Stimulated activated CD8-positive, alpha-beta memory T cell treated with anti-CD3 and anti-CD28 coated beads, Interleukin-15, amount 100 ng/mL, for 1 hour (primary cell): ENCODE data around the gene HUS1.

ENCODE experiments used
- DNase-seq: peaks from one replicate; pipeline ENCODE4 v3.0.0-alpha.2; 2020; ENCODE audit warnings: low read depth

Gene HUS1

DNA sequence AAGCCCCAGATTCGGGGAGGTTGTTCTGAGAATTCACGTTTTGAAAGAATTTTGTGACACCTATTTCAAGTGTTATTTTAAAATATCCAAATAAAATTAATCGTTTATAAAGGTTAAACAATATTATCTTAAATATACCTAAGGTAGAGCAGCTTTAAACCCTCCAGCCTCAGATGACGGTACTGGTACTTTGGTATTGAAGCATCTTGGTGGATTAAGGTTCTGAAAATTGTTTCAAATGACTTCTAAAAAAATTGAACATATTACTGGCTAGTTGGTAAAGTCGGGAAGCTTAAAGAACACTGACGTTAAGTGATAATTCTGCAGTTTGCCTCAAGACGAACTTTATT, 392 bp upstream of the HUS1 start:
- DNase-seq: no peak

DNA sequence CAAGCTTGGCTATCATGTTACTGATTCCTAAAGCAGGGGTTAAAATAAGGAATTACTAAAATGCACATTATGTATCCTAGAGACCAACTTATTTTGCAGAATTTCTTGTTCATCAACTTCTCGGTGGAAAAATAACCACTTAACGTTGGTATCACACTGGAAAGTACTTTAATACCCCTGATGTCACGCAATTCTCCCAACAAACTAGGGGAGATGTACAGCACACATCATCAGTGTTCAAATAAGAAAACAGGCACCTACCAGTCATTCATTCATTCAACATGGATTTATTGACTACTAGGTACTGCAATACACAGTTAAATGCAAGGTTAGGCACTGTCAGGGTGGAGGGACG, 648 bp downstream of the HUS1 start:
- no peak for DNase-seq

DNA sequence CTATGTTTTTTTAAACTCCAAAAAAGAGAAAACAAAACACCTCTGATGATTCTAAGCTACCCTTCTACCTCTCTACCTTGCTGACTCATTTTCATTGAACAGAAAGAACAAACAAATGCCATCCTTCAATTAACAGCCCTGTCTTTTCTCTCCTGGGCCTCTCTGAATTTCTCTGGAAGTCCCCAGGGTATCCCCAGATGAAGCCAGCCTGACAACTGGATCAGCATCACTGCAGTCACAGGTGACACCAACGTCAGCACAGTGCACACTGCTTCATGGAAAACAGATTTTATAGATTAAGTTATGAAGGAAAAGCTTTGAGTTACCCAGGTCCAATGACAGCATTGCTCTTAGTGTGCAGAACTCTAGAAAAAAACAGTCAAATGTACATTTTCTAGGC, 5.7 kb downstream of the HUS1 start:
- DNase-seq: no peak

DNA sequence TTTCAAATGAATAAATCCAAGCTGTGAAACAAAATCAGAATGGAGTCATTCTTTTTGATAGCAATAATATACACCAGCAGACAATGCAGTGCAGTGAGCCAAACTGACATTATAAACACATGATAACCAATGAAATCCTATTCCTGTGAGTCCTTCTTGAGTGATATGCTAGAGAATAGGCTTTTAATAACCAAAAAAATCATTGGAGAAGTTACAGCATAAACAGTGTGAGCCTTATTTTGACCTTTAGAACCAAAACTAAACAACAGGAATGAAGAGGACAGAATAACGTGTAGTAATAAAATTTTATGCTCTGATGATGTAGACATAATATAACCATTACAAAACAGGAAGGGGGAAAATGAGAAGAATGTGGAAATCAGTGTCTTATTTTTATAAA, 8.7 kb downstream of the HUS1 start:
- DNase-seq: no peak

DNA sequence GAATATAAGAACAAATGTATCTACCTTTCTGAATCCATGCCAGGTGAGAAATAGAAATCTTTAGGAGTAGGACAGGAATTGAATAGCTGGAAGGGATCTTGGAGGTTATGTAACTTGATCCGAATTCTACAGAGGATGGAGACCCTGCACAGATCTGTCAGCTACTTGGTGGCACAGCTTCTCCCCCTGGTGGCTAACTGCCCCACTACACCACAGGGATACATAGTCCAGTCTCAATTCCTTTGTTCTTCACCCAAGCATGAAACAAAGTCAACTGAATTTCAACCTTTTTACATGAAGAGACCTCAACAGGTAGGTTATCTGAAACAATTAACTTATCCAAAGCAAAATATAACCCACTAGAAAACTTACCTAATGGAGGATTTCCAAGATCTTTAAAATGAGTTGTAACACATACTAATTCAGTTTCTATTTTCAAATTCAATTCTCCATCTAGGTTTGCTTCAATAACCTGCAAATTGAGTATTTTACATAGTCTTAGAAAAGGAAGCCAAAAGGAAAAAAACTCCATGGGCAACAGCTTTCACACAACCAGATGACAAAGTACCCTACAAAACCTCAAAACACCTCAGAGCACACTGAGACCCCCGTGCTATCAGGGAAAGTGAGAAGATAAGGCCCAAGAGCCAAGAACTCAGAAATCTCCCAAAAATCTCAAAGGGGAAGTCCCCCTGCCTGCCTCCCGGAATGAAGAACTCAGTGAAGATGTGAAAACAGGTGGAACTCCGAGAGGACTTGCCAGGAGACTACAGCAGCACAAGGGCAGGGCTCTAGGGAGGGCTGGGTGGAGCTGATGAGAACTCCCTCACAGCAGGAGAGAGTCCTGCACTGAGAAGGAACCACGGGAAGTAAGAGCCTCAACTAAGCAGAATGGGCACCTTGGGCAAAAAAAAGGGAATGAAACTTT, 10.3 kb downstream of the HUS1 start:
- DNase-seq: peak; percentile 30

DNA sequence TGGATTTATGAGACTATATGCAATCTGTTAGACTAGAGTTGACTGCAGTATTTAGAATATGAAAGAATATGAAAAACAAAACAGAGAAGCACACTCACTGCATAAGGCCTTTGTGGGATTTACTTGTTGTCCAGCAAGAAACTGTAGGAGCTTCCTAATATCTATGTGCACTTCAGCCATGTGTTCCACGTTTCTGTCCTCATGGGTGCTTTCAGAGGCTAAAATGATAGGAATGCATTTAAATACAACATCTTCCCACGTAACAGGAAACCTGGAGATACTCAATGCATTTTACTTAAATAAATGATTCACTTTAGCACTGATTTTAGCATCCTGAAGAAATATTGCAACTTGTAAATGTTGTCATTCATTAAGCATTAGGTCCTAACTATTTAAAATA, 11.7 kb downstream of the HUS1 start:
- DNase-seq: no peak

DNA sequence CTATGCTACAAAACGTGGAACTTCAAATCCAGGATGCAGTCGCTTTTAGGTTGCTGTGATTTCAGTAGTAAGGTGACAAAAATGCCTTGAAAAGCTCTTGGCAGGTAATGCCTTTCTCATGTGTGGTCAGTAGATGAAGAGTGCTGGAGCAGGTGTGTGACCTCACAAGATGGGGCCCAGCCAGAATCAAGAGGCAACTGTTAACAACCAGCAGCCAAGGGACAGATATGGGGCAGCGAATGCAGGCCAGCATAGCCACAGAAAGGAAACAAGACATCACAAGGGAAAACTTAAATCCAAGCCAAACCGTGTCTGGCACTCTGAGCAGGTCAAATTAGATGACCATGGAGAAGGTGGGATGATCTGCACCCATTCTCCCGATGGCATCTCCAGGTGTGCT, 12.3 kb downstream of the HUS1 start:
- DNase-seq: no peak

DNA sequence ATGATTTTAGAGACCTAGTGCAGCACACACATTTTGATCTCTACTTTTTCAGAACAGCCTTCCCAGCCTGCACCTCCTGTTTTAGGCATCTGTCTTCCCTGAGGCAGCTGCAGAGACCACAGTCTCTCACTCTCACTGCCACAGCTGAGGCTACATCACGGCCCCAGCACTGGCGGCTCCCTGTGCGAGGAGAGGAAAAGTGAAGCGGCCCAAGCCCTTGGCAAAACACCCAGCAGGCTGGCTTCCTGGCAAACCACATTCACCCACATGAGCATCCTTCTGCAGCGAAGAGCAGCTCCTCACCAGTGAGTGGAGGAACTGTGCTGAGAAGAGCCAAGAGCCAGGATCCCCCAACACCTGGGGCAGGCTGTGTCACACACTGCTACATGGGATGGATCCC, 14.0 kb downstream of the HUS1 start:
- no peak for DNase-seq

DNA sequence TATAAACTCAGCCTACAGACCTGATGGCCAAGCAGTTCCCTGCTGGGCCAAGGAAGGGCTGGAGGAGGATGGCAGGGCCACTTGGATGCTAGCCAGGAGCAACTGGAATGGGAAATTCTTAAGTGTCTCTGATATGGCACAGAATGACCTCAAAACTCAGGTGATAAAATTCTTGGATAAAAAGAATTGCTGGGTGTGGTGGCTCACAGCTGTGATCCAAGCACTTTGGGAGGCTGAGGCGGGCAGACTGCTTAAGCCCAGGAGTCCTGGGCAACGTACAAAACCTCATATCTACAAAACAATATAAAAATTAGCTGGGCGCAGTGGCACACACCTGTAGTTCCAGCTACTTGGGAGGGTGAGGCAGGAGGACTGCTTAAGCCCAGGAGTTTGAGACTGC, 17.2 kb downstream of the HUS1 start:
- no peak for DNase-seq

DNA sequence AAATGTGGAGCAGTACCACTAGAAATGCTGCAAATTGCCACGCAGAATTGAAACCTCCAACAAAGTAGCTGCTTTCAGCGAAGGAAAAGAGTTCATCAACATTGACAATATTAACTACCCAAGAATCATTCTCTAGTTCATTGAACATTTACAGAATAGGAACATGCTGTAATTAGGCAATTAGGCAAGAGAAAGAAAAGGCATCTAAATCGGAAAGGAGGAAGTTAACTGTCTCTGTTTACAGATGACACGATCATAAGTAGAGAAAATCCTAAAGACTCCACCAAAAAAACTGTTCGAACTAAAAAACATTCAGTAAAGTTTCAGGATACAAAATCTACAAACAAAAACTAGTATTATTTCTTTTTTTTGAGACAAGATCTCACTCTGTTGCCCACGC, 22.3 kb downstream of the HUS1 start:
- no peak for DNase-seq

DNA sequence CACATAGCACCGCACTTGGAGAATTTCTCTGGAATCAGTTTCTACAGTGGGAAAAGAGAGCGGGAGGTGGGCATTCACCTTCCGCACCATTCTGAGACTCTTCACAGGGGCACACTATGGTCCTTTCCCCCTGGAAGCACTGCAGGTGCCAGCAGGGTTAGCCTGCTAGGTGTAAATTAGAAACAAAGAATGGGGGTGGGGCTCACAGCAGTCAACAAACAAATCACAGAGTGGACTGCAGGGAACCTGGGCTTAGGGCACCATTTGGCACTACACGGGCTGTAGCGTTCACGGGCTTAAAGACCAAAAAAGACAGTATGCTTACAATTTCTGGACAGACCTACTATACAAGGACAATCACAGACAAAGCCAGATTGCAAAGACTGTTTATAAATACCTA, 23.2 kb downstream of the HUS1 start:
- DNase-seq: no peak

DNA sequence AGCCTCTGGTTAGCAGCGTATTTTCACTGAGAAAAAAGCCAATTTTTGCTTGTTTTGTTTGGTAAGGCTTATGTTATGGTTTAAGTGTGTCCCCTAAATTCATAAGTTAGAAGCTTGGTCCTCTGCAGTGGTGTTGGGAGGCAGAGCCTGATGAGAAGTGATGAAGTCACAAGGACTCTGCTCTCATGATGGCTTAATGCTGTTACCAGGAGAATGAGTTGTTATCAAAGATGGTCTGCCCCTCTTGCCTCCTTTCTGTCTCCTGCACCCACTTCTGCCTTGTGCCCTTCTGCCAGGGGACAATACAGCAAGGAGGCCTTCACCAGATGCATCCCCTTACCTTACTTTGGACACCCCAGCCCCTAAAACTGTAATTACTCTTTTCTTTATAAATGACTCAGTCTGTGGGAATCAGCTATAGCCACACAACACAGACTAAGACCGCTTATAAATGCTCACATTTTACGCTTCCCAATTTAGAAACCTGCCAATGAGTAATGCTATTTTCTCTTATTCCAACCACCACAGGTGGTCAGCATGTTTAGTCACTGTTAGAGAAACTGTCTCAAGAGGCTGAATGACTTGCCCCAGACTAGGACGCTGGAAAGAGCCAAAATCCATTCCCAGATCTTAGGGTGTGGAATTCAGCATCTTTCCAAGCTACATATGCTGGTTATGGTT, 25.0 kb downstream of the HUS1 start:
- no peak for DNase-seq

DNA sequence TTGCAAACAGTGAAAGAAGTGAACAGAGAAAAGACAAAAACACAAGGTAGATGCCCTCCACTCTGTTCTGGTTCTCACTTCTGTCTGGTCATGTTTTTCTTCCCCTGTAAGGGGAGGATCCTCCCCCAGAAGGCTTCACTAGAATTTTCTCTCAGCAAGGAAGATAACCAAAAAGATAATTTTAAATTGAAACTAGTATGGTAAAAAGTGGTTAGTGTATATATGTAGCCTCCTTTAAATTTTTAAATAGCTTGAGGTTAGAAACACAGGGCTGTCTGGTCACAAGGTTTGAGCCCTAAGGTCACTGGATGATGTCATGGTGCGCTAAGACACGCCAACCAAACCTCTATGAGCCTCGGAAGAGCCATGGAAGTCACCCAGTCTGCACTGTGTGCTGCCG, 25.6 kb downstream of the HUS1 start:
- DNase-seq: no peak

DNA sequence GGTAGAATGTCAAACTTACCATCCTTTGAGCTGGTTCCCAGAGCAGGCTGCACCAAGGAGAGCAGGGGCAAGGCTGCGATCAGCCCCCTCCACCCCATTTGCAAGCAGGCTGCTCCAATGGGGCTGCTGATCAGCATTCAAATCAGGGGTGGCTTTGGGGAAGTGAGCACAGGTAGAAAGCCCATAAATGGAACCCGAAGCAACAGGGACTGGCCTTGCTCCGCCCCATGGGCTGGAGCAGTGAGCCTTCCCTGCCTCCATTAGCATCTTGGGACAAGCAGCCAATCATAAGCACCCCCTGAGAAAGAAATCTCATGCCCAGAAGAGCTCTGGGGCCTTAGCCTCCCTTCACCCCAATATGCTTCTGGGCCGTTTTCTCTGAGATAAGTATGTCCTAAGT, 27.2 kb downstream of the HUS1 start:
- DNase-seq: no peak

DNA sequence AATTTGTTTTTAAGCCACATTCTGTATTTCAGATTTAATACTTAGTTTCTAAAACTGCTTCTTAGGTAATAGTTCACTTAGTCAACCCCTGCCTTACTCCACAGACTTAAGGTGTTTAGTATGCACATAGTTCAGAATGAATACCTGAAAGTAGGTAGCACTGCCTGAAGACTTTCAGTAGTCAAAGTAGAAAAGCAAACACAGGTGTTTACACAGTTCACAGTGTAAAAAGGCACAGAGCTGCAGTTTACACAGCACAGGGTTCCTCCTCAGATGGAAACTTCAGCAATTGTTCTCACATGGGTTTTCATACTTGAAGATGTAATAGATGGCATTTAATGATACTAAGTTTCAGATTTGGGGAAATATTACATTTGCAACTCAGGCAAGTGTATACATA, 28.0 kb downstream of the HUS1 start:
- DNase-seq: no peak

DNA sequence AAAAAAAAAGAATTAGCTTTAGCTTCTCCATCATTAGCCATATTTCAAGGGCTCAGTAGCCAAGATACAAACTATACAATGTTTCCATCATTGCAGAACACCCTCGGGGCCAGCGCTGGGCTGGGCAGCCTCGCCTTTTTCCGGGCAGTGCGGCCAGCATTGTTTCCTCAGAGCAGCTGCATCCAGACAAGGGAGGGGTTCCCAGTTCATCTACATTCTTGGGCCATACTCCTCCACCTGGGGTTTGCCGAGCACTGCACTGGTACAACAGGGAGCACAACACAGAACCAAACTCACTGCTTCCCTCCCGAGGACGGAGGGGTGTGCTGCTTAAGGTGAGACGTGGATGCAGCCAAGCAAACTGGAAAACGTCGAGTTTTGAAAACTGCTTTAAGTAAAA, 28.7 kb downstream of the HUS1 start:
- DNase-seq: no peak

DNA sequence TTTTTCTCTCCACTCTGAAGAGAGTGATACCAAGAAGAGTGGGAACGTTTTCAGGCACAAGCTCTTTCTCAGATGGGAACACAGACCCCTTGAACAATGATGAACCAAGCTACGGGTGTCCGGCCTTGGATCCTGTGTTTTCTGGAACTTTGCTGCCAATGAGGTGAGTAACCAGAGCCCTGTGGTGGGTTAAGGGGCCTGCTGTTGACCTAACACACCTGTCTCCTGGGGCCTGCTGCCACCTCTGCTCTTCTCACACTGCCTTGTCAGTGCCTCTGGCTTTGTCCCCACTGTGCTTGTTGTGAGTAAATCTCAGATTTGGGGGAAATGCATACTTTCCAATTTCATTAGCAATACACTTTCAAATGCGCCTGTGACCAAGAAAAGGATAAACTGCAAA, 29.7 kb downstream of the HUS1 start:
- no peak for DNase-seq

DNA sequence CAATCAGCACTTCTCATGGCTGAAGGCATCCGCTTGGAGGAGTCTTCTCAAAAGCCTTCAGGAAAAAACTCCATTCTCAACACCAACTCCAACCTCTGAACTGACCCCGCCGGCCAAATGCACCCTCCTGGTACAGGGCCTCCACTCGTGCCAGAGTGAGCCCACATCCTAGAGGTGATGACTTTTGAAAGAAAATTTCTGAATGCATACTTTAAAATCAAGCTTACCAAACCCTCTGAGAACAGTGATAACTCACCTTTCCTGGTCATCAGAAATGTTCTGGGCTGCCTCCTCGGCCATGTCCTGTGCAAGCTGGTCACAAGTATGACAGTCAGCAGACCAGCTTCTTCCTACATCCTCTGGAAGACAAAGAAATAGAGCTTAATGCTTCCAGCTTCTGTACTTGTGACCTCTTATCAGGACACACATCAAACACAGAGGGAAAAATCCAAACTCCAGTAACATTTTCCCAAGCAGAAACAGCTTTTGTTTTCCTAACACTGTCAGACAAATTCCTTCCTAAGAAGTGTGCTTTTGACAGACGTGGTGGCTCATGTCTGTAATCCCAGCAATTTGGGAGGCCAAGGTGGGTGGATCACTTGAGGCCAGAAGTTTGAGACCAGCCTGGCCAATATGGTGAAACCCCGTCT, 31.1 kb downstream of the HUS1 start, which contains the start of gene PKD1L1:
PKD1L1 (minus strand) TSS at position 326 of the 650 bp plus-strand sequence; CDS start at position 300, 26 bp downstream.
- no peak for DNase-seq

DNA sequence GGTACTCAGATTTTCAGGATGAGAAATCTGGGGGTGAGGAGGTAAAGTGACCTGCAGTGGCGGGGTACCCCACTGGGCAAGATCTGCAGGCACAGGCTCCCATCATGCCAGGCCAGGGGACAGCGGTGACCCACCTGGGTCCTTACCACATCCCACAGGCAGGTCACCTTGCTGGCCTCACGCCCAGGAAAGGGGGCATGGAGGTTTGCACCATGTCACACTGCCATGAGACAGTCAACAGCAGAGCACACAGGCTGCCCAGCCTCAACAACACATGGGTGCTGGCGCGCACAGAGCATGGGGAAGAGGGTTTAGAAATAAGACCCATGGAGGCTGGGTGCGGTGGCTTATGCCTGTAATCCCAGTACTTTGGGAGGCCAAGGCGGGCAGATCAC, 32.1 kb downstream of the HUS1 start:
- no peak for DNase-seq

DNA sequence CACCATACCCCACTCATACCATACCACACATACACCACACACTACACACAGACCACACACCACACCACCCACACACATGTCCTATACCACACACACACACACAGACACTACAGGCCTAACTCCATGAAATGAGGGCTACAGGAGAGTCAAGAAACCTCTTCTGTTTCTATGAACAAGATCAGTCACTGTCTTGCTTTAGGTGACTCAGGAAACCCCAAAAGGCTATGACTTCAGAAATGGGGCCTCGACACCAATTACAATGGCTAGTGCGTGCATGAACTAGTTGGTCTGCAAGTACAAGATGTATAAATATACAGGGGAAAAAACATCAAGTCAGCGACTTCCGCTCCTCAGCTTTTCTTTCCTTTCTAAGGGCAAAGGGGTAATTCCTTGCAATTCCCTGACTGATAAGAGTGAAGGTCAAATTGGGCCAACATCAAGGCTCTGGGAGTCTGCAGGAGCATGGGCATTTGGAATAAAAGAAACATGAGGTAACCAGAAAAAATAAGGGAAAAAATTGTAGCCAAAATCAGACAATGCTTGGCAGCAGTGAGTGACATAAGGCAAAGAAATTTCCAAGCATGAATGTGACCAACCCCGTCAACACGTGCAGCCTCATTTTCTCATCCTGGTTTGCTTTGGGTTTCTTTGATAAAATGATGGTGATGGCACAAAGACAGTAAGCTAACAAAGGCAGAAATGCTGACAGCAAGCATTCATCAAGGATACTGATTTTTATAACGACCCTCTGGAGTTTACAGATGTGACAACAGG, 32.6 kb downstream of the HUS1 start:
- DNase-seq: no peak

DNA sequence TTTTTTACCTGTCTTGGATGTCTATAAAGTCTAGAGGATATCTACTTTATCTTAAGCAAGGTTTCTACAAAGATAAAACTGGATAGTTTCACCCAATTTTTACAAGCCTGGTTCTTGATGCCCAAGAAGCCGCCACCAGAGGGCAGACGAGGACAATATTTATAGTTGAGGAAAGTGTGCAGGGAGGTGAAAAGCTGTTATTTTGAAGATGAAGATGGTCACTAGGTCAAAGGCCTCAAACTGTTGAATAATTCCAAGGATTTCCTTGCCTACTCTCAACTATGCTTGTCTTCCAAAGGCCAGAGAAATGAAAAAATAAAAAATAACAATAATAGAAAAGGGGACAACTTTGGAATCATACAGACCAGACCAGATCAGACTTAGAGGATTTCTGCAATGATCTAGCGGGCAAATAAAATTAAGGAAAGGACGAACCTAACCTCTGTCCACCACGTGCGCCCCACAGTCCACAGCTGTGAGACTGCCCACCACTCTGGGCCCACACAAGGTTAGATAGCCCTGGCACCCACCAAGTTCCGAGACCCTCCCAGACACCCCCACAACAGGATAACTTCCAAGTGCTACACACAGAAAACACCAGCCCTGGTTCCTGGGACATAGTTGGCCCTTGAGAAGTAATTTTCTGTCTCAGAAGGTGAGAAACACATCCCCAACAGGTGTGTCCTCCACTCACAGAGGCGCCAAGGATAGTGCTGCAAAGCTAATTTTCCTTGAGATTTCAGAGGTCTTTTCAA, 34.0 kb downstream of the HUS1 start:
- DNase-seq: peak; percentile 70
